ENCODE data around the gene CNTNAP1.
"Not testable (repeated sequence)": the region's sequence is repeated elsewhere in the genome, so short reads cannot be mapped to it uniquely, and the experiment has no call there.

CNTNAP1 gene

DNA sequence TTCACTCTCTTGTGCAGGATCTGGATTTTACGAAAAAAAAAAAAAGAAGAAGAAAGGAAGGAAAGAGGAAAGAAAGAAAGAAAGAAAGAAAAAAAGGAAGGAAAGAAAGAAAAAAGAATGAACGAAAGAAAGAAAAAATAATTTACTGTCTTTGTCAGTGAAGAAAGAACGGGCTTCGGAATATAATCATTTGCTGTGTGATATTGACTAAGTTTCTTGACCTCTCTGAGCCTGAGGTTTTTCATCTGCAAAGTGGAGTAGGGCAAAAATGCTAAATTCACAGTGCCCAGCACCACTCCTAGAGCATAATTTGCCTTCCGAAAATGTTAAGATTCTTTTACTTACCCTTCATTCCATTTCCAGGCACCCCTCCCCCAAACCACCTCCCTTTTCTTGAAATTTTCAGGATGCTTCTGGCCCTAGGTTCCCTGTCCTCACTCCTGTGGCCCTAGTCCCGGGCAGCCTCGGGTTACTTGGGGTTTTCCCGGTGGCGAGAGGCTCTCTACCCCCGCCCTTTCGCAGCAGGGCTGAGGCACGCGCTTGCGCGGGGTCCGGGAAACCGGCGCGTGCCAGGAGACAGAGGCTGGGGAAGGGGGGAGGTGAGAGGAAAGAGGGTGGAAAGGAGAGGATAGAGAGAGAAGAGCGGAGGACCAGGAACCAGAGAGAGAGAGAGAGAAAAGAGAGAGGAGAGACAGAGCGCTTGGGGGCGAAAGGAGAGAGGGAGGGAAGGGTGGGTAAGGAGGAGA is at the start of gene CNTNAP1:
TSS of gene CNTNAP1 (plus strand) at position 556 of the 746 bp plus-strand sequence. CDS start 299 bp downstream, outside the sequence.
- peak; percentile 35 for DNase-seq

- DNase-seq: no peak
Observed at GRCh38 chr17:42632949-42633444, 49.3 kb upstream of the CNTNAP1 start.

DNA sequence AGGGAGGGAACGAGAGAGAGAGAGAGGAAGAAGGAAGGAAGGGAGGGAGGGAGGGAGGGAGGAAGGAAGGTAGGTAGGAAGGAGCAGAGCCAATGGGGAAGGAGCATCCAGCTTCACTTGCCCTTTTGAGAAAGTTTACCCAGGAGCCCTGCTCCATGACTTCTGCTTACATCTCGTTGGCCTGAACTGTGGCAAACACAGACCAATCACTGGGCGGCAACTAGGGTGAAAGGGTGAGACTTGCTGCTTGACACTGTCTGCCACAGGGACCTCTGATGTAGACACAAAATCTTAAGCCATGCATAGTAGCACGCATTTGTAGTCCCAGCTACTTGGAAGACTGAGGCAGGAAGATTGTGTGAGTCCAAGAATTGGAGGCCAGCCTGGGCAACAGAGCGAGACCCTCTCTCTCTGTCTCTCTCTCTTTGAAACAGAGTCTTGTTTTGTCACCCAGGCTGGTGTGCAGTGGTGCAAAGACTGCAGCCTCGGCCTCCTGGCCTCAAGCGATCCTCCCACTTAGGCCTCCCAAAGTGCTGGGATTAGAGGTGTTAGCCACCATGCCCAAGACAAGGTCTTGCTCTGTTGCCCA is 42.7 kb upstream of the CNTNAP1 start:
- no peak for DNase-seq

- DNase-seq: no peak
Observed at GRCh38 chr17:42640121-42640520, 42.2 kb upstream of the CNTNAP1 start.

DNA sequence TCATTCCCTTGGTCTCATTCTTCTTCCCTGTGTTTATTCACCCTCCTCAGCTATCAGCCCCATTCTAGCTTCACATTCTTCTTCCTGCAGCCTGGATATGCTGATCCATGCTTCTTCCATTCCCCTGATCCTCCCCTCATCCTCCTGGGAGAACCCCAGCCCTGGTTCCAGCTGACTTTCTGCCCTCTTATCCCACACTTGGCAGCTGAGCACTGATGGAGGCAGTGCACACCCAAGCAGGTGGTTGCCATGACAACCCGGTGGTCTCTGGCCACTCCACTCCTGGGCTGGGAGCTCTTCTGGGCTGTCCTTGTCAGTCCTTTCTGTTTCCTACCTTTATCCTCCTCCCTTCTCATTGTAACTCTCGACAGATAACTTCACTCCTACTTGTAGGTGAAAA is 40.0 kb upstream of the CNTNAP1 start:
- DNase-seq: no peak

DNA sequence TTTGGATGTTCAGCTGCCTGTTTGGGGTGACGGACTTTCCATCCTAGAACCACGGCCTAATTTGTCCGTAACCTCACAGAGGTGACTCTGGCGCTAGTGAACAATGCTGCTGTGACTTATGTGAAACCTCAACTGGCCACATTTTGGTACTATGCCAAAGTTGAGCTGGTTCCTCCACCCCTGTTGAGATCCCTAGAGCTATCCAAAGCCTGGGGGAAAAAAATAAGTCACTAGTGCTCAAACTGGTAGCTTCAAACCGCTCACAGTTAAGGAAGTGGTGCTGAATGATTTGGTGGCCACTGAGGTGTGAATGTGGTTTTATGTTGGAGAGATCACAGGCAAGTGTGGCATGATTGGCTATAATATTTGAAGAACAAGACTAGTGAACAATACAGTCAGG is 34.6 kb upstream of the CNTNAP1 start:
- DNase-seq: no peak

- DNase-seq: no peak
Observed at GRCh38 chr17:42651392-42651791, 30.9 kb upstream of the CNTNAP1 start.

DNA sequence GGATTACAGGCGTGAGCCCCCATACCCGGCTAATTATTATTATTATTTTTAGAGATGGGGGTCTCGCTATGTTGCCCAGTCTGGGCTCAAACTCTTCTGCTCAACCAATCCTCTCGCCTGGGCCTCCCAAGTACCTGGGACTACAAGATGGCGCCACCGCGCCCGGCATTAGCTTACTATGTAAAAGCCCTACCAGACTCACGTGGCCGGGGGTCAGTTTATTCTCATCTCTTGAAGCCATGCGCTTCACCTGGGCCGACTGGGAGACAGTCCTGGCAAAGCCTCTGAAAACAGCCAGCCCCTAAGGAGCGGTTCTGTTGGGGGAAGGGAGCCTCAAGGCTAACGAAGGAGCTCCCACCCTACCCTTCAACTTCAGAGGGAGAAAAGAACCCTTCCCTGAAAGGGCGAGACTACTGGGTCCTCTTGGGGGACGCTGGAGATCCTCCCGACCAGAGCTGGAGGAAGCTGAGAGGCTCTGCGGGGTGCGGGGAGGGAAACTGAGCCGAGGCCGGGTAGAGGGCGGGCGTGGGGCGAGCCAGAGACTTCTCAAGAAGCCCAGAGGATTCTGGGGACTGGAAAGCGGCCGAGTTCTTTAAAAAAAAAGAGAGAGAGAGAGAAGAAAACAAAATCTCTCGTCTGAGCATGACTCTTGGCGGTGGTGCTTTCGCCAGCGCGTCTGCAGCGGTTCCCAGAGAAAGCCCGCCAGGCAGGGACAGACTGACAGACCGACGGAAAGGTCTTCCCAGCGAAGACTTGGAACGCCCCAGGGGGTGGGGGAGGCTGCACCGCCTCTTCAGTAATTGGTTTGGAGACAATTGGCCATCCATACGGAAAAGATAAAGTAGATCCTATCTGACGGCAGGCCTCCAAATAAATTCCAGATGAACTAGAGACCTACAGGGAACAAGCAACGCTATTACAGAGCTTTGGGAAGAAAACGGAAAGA is 28.9 kb upstream of the CNTNAP1 start:
- DNase-seq: no peak

GRCh38 chr17:42655528-42655927 is 26.8 kb upstream of the CNTNAP1 start:
- no peak for DNase-seq

- no peak for DNase-seq
Observed at GRCh38 chr17:42657824-42658588, 24.3 kb upstream of the CNTNAP1 start.

DNA sequence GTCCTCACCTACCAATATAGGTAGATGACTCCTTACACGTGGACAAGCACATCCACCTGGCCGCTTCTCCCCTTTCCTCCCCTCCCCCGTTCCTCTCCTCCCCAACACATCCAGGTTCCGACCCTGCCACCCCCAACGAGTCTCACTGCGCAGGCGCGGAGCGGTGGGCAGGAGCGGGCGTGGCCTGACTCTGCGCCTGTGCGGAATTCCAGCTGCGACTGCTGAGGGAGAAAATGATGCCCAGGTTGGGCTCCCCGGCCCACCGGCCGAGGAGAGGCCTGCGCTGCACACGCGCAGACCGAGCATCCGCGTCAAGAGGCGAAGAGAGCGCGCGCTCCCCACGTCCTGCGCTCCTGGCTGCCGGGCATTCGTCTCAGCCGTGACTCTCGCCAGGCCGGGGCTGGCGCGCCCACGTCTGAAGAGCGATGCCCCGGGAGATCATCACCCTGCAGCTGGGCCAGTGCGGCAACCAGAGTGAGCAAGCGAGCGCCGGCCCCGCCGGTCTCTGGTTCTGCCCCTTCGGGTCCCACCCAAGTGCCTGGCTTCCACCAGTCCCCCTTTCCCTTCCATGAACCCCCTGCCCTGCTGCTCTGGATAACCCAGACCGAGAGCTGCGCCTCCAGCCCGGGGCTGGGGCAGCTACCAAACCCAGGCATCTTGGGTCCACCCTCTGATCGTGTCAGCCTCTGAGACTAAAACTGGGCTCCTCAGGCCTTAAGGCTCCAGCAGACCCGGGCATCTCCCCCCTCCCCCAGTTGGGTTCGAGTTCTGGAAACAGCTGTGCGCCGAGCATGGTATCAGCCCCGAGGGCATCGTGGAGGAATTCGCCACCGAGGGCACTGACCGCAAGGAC is 23.0 kb upstream of the CNTNAP1 start, which contains the start of gene TUBG2:
TSS of gene TUBG2 (plus strand) at position 206 of the 853 bp plus-strand sequence. CDS start at position 426, 220 bp downstream.
- DNase-seq: peak; percentile 82

DNA sequence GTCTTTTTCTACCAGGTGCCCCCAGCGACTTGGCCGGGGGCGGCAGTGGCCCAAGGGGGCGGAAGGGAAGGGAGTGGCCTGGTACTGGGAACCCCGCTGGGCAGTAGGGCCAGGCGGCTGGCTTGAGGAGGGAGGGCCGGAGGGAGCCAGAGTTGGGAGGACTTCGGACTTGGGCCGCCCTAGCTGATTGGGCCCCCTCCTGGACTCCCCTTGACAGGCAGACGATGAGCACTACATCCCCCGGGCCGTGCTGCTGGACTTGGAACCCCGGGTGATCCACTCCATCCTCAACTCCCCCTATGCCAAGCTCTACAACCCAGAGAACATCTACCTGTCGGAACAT is 22.4 kb upstream of the CNTNAP1 start:
- not testable (repeated sequence) for DNase-seq

GRCh38 chr17:42660692-42661345 is 21.5 kb upstream of the CNTNAP1 start:
- DNase-seq: no peak

DNA sequence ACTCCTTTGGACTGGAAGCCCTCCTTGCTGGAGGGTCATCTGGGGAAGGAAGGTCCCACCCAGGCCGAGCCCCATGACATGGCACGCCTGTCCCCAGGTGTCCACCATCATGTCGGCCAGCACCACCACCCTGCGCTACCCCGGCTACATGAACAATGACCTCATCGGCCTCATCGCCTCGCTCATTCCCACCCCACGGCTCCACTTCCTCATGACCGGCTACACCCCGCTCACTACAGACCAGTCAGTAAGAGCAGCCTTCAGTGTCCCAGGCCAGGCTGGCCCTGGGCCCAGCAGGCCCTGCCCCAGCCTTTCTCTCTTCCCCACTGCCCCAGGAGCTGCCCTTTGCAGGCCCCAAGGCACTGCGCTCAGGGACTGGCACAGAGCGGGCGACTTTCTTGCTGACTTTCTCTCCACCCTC is 16.7 kb upstream of the CNTNAP1 start:
- no peak for DNase-seq

- DNase-seq: not testable (repeated sequence)
Observed at GRCh38 chr17:42666126-42666525, 16.2 kb upstream of the CNTNAP1 start.

GRCh38 chr17:42667088-42667951 is 15.0 kb upstream of the CNTNAP1 start:
- DNase-seq: no peak

DNA sequence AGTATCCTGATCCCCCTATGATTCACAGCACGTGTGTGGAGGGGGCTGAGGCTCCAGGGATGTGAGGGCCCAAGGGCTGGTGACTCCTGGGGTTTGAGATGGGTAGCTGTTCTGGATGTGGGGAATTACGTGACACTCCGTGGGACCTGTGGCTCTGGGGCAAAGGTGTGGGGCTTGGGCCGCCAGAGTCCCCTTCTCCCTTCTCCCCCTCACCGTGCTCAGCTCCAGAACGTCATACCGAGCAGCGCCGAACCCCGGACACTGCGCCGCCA is 12.7 kb upstream of the CNTNAP1 start:
- DNase-seq: no peak

GRCh38 chr17:42669977-42670788 is 12.1 kb upstream of the CNTNAP1 start:
- DNase-seq: peak; percentile 58
